Liver (tissue), 3 donors: ENCODE data around the gene SEMA4D.

ENCODE experiments used
- ATF3 ChIP-seq: IDR thresholded peaks from 2 replicates; pipeline ENCODE4 v1.6.1; 2016; ENCODE audit warnings: antibody characterized with exemption
- CTCF ChIP-seq: fragments of 150-350 bp; IDR thresholded peaks from 2 replicates; pipeline ENCODE4 v1.5.1; 2017; ENCODE audit warnings: improper control_type of control experiment, low read depth, low read length; ENCODE audit not compliant: missing input control
- EGR1 ChIP-seq, 2 donors: IDR thresholded peaks; 2 replicates each; pipeline ENCODE4 v1.6.1; 2016 to 2018; ENCODE audit warnings: antibody characterized with exemption in 2 of 2, low read depth in 2 of 2
- RAD21 ChIP-seq, 2 donors: IDR thresholded peaks; 2 replicates each; pipeline ENCODE4 v1.6.1; 2016; ENCODE audit warnings: antibody characterized with exemption in 2 of 2, mild to moderate bottlenecking in 2 of 2
- SP1 ChIP-seq: IDR thresholded peaks from 2 replicates; pipeline ENCODE4 v1.6.1; 2018; ENCODE audit warnings: antibody characterized with exemption, mild to moderate bottlenecking
- TAF1 ChIP-seq: conservative IDR thresholded peaks from 2 replicates; pipeline ENCODE4 v1.6.1; 2016; ENCODE audit warnings: antibody characterized with exemption, mild to moderate bottlenecking
- YY1 ChIP-seq: IDR thresholded peaks from 2 replicates; pipeline ENCODE4 v1.6.1; 2016; ENCODE audit warnings: antibody characterized with exemption, mild to moderate bottlenecking
- TF ChIP-seq, protein P1 (sequence below): IDR thresholded peaks from 2 replicates; pipeline ENCODE4 v1.6.1; 2016; ENCODE audit warnings: antibody characterized with exemption, mild to moderate bottlenecking
- donor health status: healthy.
- donor health status: healthy.

DNA sequence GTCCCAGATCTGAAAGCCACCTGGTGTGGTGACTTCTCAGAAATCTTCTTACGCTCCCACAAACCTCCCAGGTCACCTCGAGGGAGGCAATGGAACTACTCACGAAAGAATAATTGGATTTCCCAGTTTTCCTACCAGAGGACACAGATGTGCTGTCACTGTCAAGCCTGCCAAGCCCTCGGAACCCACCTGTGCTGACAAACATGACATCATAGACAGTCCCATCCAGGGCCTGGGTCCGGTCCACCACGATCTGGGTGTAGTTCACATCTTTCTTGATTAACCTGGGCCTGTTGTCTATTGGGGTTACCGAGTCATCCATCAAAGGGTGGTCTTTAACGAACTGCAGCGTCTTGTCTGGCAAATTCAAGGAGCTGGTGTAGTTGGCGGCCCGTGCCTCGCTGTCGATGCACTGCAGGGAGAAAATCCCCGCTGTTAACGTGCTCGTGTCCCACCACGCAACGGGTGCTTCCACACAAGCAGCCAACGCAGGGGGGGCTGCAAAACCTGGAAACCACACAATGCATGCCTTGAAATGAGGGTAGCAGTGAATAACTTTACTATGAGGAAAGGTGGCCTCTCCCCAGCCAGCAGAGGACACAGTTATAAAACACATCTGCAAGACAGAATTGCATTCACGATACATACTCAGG is 110.6 kb downstream of the SEMA4D start:
- no peak for TF ChIP-seq ATF3
- TF ChIP-seq CTCF: no peak
- TF ChIP-seq SP1: no peak
- TF ChIP-seq EGR1 (IDR thresholded peaks at IDR 0.05; ENCODE audit: low read depth in 2 of 2): no peak
- no peak for TF ChIP-seq YY1
- TF ChIP-seq TAF1: no peak
- no peak for TF ChIP-seq RAD21 (IDR thresholded peaks at IDR 0.05)
- TF ChIP-seq, protein P1, sequence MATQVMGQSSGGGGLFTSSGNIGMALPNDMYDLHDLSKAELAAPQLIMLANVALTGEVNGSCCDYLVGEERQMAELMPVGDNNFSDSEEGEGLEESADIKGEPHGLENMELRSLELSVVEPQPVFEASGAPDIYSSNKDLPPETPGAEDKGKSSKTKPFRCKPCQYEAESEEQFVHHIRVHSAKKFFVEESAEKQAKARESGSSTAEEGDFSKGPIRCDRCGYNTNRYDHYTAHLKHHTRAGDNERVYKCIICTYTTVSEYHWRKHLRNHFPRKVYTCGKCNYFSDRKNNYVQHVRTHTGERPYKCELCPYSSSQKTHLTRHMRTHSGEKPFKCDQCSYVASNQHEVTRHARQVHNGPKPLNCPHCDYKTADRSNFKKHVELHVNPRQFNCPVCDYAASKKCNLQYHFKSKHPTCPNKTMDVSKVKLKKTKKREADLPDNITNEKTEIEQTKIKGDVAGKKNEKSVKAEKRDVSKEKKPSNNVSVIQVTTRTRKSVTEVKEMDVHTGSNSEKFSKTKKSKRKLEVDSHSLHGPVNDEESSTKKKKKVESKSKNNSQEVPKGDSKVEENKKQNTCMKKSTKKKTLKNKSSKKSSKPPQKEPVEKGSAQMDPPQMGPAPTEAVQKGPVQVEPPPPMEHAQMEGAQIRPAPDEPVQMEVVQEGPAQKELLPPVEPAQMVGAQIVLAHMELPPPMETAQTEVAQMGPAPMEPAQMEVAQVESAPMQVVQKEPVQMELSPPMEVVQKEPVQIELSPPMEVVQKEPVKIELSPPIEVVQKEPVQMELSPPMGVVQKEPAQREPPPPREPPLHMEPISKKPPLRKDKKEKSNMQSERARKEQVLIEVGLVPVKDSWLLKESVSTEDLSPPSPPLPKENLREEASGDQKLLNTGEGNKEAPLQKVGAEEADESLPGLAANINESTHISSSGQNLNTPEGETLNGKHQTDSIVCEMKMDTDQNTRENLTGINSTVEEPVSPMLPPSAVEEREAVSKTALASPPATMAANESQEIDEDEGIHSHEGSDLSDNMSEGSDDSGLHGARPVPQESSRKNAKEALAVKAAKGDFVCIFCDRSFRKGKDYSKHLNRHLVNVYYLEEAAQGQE: no peak
